K562 (cell line): ENCODE results near the gene GPR15. TPM values are rescaled to one million over a fixed set of nuclear protein-coding genes. Genes with fewer than 3 reads are reported as not detected.
A peak's percentile ranks its signal among the peaks of the same experiment; 100 is the strongest.

Experiments used
- ATAC-seq: fragments of 200-7000 bp; cut with Tn5 transposase; 3 replicates; pipeline ENCODE4 v1.9.1; 2020; ENCODE audit warnings: moderate library complexity
- BruUV-seq: library from RNA; stranded (reverse); fragments of 400-500 nt; replicated peaks from 2 replicates; lab custom pipeline; 2021; lab: Mats Ljungman, UMichigan
- CTCF ChIA-PET: fragments of 300-600 bp; formaldehyde crosslinking; extraction: SDS; loops from one replicate; lab custom pipeline; 2021; ENCODE audit warnings: low intra/inter-chr PET ratio; lab: Yijun Ruan, JAX
- POLR2A ChIA-PET: fragments of 300-600, 350-650 bp; sonication (Branson Sonifier 250); formaldehyde crosslinking; extraction: SDS; loops from one replicate; lab custom pipeline; 2021; ENCODE audit warnings: antibody characterized with exemption, inconsistent platforms; lab: Yijun Ruan, JAX
- DNase-seq, 4 experiments: peaks; one replicate each; pipeline versions ENCODE4 v3.0.0 to v3.0.0-alpha.2; 2011 to 2018; ENCODE audit warnings: low spot score in 3 of 4, mixed read lengths in 3 of 4; ENCODE audit errors: extremely low read depth in 1 of 4
- FAIRE-seq: peaks from 2 replicates; lab custom pipeline; 2011; peaks lifted over from hg19 to GRCh38; lab: Jason Lieb, UNC
- H2AFZ ChIP-seq: 2 replicates; pipeline ENCODE4 v1.6.0; 2011; ENCODE audit warnings: low read depth, low read length, control low read depth, inconsistent platforms
- H3K27ac ChIP-seq: fragments of 200-600 bp; 3 replicates; pipeline ENCODE4 v1.8.0; 2011; ENCODE audit warnings: low read depth, mild to moderate bottlenecking, control low read depth, inconsistent platforms, low read length, moderate library complexity, mixed read lengths; ENCODE audit errors: extremely low read depth
- H3K27me3 ChIP-seq, 2 experiments: fragments of 300-600 bp in 1 of 2; 2 replicates in 1 of 2; 3 replicates in 1 of 2; pipeline versions ENCODE4 v1.6.0 to v1.8.0; 2011; ENCODE audit warnings: inconsistent platforms in 2 of 2, low read length in 2 of 2, mild to moderate bottlenecking in 1 of 2, mixed read lengths in 1 of 2, moderate library complexity in 1 of 2; ENCODE audit not compliant: control insufficient read depth in 2 of 2, insufficient read depth in 2 of 2
- H3K36me3 ChIP-seq: fragments of 300-600 bp; 3 replicates; pipeline ENCODE4 v1.8.0; 2011; ENCODE audit warnings: mild to moderate bottlenecking, low read length, inconsistent platforms; ENCODE audit not compliant: control insufficient read depth, insufficient read depth
- H3K4me1 ChIP-seq, 2 experiments: fragments of 200-600 bp in 1 of 2; replicated peaks in 1 of 2; 2 replicates in 1 of 2; 3 replicates in 1 of 2; pipeline versions ENCODE4 v1.5.1 to v1.8.0; 2011; ENCODE audit warnings: inconsistent platforms in 2 of 2, low read length in 2 of 2, mild to moderate bottlenecking in 1 of 2, mixed read lengths in 1 of 2, moderate library complexity in 1 of 2; ENCODE audit not compliant: control insufficient read depth in 2 of 2, insufficient read depth in 2 of 2
- H3K4me2 ChIP-seq: 2 replicates; pipeline ENCODE4 v1.6.1; 2011; ENCODE audit warnings: low read length, control low read depth, inconsistent platforms, mixed read lengths; ENCODE audit not compliant: insufficient read depth
- H3K4me3 ChIP-seq: fragments of 200-600 bp; sonication (generic), shearing (Covaris generic); 2 replicates; pipeline ENCODE4 v1.5.1; 2016; ENCODE audit warnings: control low read depth, inconsistent platforms
- H3K79me2 ChIP-seq: fragments of 200-600 bp; 3 replicates; pipeline ENCODE4 v1.8.0; 2011; ENCODE audit warnings: low read length, inconsistent platforms; ENCODE audit not compliant: control insufficient read depth, insufficient read depth
- H3K9ac ChIP-seq, 2 experiments: 2 replicates each; pipeline versions ENCODE4 v1.6.0 to v1.6.1; 2011; ENCODE audit warnings: low read depth in 2 of 2, low read length in 2 of 2, control low read depth in 1 of 2, inconsistent platforms in 1 of 2, mild to moderate bottlenecking in 1 of 2, mixed read lengths in 1 of 2; ENCODE audit not compliant: insufficient read depth in 1 of 2
- H3K9me1 ChIP-seq: one replicate; pipeline ENCODE4 v1.6.0; 2011; ENCODE audit warnings: inconsistent platforms, mild to moderate bottlenecking, low read length, moderate library complexity; ENCODE audit not compliant: control insufficient read depth, insufficient read depth
- H3K9me3 ChIP-seq: replicated peaks from 2 replicates; pipeline ENCODE4 v1.5.1; 2011; ENCODE audit warnings: low read depth, low read length, inconsistent platforms; ENCODE audit not compliant: control insufficient read depth, insufficient read depth
- H4K20me1 ChIP-seq: replicated peaks from 2 replicates; pipeline ENCODE4 v1.6.1; 2011; ENCODE audit warnings: low read length, inconsistent platforms, mixed read lengths; ENCODE audit not compliant: control insufficient read depth, insufficient read depth
- ADNP ChIP-seq: fragments of 200-800 bp; sonication (Bioruptor generic); IDR thresholded peaks from 2 replicates; pipeline ENCODE4 v1.6.1; 2016; ENCODE audit warnings: missing genetic modification characterization, missing compliant biosample characterization
- CHCHD3 ChIP-seq: fragments of 250-450 bp; sonication (Bioruptor Pico); IDR thresholded peaks from 2 replicates; pipeline ENCODE4 v2.1.2; 2022; ENCODE audit warnings: mild to moderate bottlenecking
- FOXK1 ChIP-seq: sonication (generic); formaldehyde crosslinking; IDR thresholded peaks from 2 replicates; pipeline ENCODE4 v1.8.0; 2022; ENCODE audit warnings: missing genetic modification reagents, mild to moderate bottlenecking, borderline replicate concordance
- GTF2E2 ChIP-seq: fragments of 200-800 bp; sonication (Bioruptor generic); IDR thresholded peaks from 2 replicates; pipeline ENCODE4 v1.6.1; 2016; ENCODE audit warnings: missing genetic modification characterization, missing compliant biosample characterization
- KLF10 ChIP-seq: fragments of 250-450 bp; sonication (Bioruptor Pico); IDR thresholded peaks from 2 replicates; pipeline ENCODE4 v1.6.1; 2021; ENCODE audit warnings: matching md5 sums
- MIER1 ChIP-seq: fragments of 450-650 bp; IDR thresholded peaks from 2 replicates; pipeline ENCODE4 v1.6.1; 2016; ENCODE audit warnings: antibody characterized with exemption, mild to moderate bottlenecking, low read depth
- PCBP2 ChIP-seq: fragments of 200-400 bp; formaldehyde crosslinking; IDR thresholded peaks from 2 replicates; pipeline ENCODE4 v1.6.1; 2018; ENCODE audit warnings: low read length, low read depth, mild to moderate bottlenecking, moderate library complexity; ENCODE audit not compliant: poor library complexity, severe bottlenecking
- RAD51 ChIP-seq: fragments of 450-650 bp; IDR thresholded peaks from 2 replicates; pipeline ENCODE4 v1.7.1; 2016; ENCODE audit warnings: low read depth, mild to moderate bottlenecking, borderline replicate concordance
- SIN3B ChIP-seq: fragments of 450-650 bp; IDR thresholded peaks from 2 replicates; pipeline ENCODE4 v1.6.1; 2017; ENCODE audit warnings: low read depth, mild to moderate bottlenecking, moderate library complexity
- SRSF1 ChIP-seq: fragments of 200-400 bp; formaldehyde crosslinking; IDR thresholded peaks from 2 replicates; pipeline ENCODE4 v1.6.1; 2017; ENCODE audit warnings: mild to moderate bottlenecking, low read depth, low read length, moderate library complexity
- TCF7 ChIP-seq: sonication (generic); IDR thresholded peaks from 2 replicates; pipeline ENCODE4 v1.6.1; 2016; ENCODE audit warnings: antibody characterized with exemption, borderline replicate concordance
- ZKSCAN3 ChIP-seq: fragments of 250-450 bp; sonication (Bioruptor Pico); IDR thresholded peaks from 2 replicates; pipeline ENCODE4 v1.4.0; 2020
- ZNF184 ChIP-seq: sonication (generic); formaldehyde crosslinking; IDR thresholded peaks from 2 replicates; pipeline ENCODE4 v1.5.0; 2020; ENCODE audit warnings: missing genetic modification reagents
- WGBS: fragments of 100-300 bp; shearing (Covaris generic); methylation state at CpG from one replicate; pipeline ENCODE4 v1.1.6; 2016; ENCODE audit warnings: low coverage, mixed read lengths; ENCODE audit not compliant: insufficient coverage; ENCODE audit errors: missing lambda C conversion rate; 5-methylcytosine and 5-hydroxymethylcytosine counted together
- in situ Hi-C: fragments of 300-500 bp; cut with MboI; formaldehyde crosslinking; loops from 4 replicates; pipeline ENCODE4 v1.15.0; 2018; ENCODE audit warnings: inconsistent platforms, mixed read lengths
- intact Hi-C: fragments of 100-400 bp; cut with micrococcal nuclease; formaldehyde crosslinking; loops from 2 replicates; pipeline ENCODE4 v1.14.2; 2022
- polyA plus RNA-seq, 8 experiments: library from polyadenylated mRNA; depleted of rRNA in 4 of 8; stranded (reverse) in 5 of 8; unstranded in 3 of 8; fragments of >200 nt; fragmentation: Nextera tagmentation in 2 of 8; fragmentation: Illumina TruSeq in 1 of 8; extraction: Ambion mirVana in 2 of 8; extraction: Trizol in 1 of 8; gene quantifications; 2 replicates each; pipeline versions ENCODE4 v1.2.1 to v1.2.3, GENCODE V29; 2011 to 2014; ENCODE audit warnings: inconsistent platforms in 1 of 8, missing spikeins in 1 of 8
- total RNA-seq, 7 experiments: library from RNA; depleted of rRNA in 6 of 7; stranded (reverse); fragments of >200 nt in 6 of 7; fragmentation: Illumina TruSeq in 2 of 7; extraction: Trizol in 2 of 7; gene quantifications; 2 replicates each; pipeline versions ENCODE4 v1.2.1 to v1.2.3, GENCODE V29; 2011 to 2021; ENCODE audit warnings: low replicate concordance in 1 of 7
- TF ChIP-seq, protein P1 (sequence below), 2 experiments: IDR thresholded peaks; 2 replicates each; pipeline ENCODE4 v1.6.1; 2011; ENCODE audit warnings: borderline replicate concordance in 1 of 2, control low read depth in 1 of 2, low read depth in 1 of 2, low read length in 1 of 2, mild to moderate bottlenecking in 1 of 2, mixed read lengths in 1 of 2, moderate library complexity in 1 of 2; ENCODE audit not compliant: insufficient read depth in 1 of 2, insufficient read length in 1 of 2, poor library complexity in 1 of 2, severe bottlenecking in 1 of 2; ENCODE audit errors: extremely low read depth in 1 of 2

GPR15 gene
- total and polyA plus RNA-seq, 9 of the 15 experiments (the other 6 are each of a cell fraction or from before 2014, with no cell fraction given): 0.13 TPM; not detected in 8

DNA sequence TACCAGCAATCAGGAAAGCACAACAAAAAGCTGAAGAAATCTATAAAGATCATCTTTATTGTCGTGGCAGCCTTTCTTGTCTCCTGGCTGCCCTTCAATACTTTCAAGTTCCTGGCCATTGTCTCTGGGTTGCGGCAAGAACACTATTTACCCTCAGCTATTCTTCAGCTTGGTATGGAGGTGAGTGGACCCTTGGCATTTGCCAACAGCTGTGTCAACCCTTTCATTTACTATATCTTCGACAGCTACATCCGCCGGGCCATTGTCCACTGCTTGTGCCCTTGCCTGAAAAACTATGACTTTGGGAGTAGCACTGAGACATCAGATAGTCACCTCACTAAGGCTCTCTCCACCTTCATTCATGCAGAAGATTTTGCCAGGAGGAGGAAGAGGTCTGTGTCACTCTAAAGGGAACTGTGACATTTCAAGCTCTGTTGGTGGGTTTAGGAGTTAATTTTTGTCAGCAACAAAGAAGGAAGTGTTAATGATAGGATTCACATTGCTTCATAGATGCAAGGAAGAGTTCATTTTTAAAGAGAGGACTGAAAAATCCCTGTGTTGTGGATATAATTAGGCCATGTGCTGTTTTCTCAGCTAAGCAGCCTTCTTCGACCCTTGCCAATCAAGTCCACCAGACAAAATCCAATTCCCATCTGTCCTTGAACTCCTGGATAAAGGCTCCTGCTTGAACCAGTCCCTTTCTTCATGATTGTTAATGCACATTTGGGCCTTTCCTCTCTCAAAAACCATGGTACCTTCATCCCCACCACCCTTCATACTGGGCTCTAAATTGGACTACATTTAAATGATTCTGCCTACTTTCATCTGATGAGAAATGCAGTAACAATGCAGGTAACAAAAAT is 1.2 kb downstream of the GPR15 start:
- H3K4me1 ChIP-seq: peaks cover 6 to 9% of the 10 kb centered on the region in 2 experiments; a peak in 3 of 5 replicates
- peak overlapping the region; percentile 33; the same call in 1 of the 2 replicates for H2AFZ ChIP-seq
- ChIA-PET CTCF (no interaction called here), POLR2A (interaction anchor here (0.6 to 1.1 kb wide), 3 partner anchors 10 to 1243 kb away, joined by 3 read pairs; partner anchors contain the start of gene CLDND1)
- no peaks in the 10 kb centered on the region for H3K79me2 ChIP-seq
- no peak overlapping the region for H3K9ac ChIP-seq
- H3K9me1 ChIP-seq: no peaks in the 10 kb centered on the region
- FAIRE-seq (no peak), DNase-seq (no peak), ATAC-seq (peak; percentile 34; the same call in 1 of the 3 replicates)
- no peak overlapping the region for H3K4me2 ChIP-seq
- no peaks in the 10 kb centered on the region for H3K9me3 ChIP-seq
- no peaks in the 10 kb centered on the region for H3K36me3 ChIP-seq
- intact Hi-C loops (no loop called here), in situ Hi-C loops (no loop called here)
- WGBS: 59% methylated on average over 3 of the region's 6 CpGs
- no peaks in the 10 kb centered on the region for H3K27me3 ChIP-seq
- no TSS peak for BruUV-seq
- no peaks in the 10 kb centered on the region for H4K20me1 ChIP-seq
- TF ChIP-seq TCF7 (no peak), ADNP (tag) (no peak), ZKSCAN3 (no peak), SIN3B (no peak), GTF2E2 (tag) (no peak), RAD51 (no peak), KLF10 (CRISPR knock-in tag) (no peak), ZNF184 (CRISPR knock-in tag) (no peak), PCBP2 (no peak), CHCHD3 (CRISPR knock-in tag) (no peak), FOXK1 (CRISPR knock-in tag) (no peak), MIER1 (no peak), SRSF1 (no peak)
- TF ChIP-seq, protein P1, sequence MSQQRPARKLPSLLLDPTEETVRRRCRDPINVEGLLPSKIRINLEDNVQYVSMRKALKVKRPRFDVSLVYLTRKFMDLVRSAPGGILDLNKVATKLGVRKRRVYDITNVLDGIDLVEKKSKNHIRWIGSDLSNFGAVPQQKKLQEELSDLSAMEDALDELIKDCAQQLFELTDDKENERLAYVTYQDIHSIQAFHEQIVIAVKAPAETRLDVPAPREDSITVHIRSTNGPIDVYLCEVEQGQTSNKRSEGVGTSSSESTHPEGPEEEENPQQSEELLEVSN (IDR thresholded peaks at IDR 0.05; ENCODE audit: borderline replicate concordance in 1 of 2, extremely low read depth in 1 of 2, insufficient read depth in 1 of 2, insufficient read length in 1 of 2, low read depth in 1 of 2, low read length in 1 of 2, poor library complexity in 1 of 2, severe bottlenecking in 1 of 2): no peak
- H3K27ac ChIP-seq: no peak overlapping the region
- no peak overlapping the region for H3K4me3 ChIP-seq
